Right forelimb (tissue), 1 donor: ENCODE measurements around the gene LRRC72.
"Not testable (repeated sequence)": the region's sequence is repeated elsewhere in the genome, so short reads cannot be mapped to it uniquely, and the experiment has no call there.

Experiments used
- DNase-seq: peaks from one replicate; pipeline ENCODE4 v3.0.0-alpha.2; 2018

LRRC72 gene

DNA sequence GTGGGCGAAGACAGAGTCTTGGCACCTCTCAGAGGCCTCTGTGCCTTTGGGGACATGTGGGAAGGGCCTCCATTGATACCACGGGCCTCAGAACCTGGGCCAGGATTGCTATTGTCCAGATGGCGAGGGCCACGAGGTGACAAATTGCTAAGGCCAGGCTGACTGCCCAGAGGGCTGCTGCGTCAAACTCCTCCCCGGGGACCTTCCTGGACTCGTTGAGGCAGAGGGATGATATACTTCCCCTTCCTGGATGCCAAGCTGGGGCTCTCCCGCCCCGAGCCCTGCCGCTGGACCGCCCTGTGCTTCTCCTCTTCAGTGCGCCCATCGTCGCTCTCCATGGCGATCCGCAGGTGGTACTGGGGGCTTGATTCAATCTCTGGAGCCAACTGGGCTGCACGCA lies 58.9 kb downstream of the LRRC72 start:
- no peak for DNase-seq

- DNase-seq: no peak
Observed at GRCh38 chr7:16586081-16586874, 59.7 kb downstream of the LRRC72 start.

- DNase-seq: no peak
Observed at GRCh38 chr7:16587129-16587528, 60.5 kb downstream of the LRRC72 start.

GRCh38 chr7:16587790-16588189 lies 61.2 kb downstream of the LRRC72 start:
- no peak for DNase-seq

DNA sequence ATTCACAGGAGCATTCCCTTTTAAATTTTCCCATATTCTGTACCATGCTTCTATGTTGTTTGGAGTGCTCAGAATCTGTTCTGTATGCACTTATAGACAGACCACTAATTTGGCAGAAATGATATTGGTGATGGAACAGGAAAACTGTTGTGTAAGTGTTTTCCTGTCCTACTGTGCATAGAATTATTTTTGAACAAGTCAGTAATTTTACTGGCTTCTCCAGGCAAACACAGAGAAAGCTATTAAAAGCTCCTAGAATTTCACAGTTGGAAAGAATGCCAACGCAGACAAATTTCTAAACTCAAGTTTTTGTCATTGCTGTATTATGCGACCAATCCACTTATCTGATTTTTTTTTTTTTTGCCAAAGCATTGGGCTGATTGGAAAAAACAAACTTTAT lies 63.3 kb downstream of the LRRC72 start:
- DNase-seq: no peak

- no peak for DNase-seq
Observed at GRCh38 chr7:16590424-16590823, 63.8 kb downstream of the LRRC72 start.

DNA sequence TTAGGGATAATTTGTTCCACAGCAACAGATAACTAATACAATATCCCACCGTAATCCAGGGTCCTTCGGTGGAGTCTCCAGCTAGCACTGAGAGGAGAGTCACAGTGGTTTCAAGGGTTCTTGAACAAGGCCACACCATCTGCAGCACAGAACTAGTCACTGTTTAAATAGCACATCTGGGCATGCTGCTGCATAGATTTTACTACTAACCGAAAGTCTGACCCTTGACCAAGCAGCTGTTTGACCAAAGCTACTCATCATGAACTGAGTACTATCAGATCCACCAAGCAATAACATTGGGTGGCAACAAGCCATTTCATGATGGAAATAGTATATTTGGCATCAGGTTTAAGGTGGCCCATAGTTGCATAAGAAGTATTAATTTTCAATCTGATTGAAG lies 65.8 kb downstream of the LRRC72 start:
- DNase-seq: no peak

DNA sequence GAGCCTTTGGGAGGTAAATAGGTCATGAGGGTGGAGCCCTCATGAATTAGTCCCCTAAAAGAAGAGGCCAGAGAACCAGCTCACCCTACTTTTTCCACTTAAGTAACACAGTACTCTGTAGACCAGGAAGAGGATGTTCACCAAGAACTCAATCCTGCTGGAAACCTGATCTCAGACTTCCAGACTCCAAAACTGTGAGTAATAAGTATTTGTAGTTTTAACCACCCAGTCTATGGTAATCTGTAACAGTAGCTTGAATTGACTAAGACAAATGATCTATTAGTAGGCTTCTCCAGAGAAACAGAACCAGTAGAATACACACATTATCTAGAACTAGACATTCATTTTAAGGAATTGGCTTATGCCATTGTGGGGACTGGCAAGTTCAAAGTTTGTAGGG lies 67.4 kb downstream of the LRRC72 start:
- DNase-seq: no peak

- DNase-seq: no peak
Observed at GRCh38 chr7:16594676-16595075, 68.1 kb downstream of the LRRC72 start.

GRCh38 chr7:16595596-16595995 lies 69.0 kb downstream of the LRRC72 start:
- not testable (repeated sequence) for DNase-seq

GRCh38 chr7:16598015-16598414 lies 71.4 kb downstream of the LRRC72 start:
- no peak for DNase-seq

GRCh38 chr7:16599860-16600259 lies 73.2 kb downstream of the LRRC72 start:
- DNase-seq: no peak

DNA sequence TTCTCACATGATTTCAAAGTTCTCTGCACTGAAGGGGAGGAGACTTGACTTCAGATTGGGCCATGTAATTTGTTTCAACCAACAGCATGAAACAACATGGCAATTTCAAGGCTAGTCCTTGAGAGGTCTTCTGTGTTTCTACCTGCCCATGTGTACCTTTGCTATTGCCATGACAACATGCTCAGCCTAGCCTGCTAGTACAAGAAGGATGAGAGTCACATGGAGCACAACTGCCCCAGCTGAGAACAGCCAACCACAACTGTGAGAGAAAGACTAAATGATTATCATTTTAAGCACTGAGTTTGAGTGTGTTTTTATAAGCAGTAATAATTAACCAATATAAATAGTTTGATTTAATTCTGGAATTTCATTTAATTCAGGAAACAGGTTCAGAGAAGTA lies 77.0 kb downstream of the LRRC72 start:
- no peak for DNase-seq

- DNase-seq: no peak
Observed at GRCh38 chr7:16604054-16604453, 77.4 kb downstream of the LRRC72 start.

DNA sequence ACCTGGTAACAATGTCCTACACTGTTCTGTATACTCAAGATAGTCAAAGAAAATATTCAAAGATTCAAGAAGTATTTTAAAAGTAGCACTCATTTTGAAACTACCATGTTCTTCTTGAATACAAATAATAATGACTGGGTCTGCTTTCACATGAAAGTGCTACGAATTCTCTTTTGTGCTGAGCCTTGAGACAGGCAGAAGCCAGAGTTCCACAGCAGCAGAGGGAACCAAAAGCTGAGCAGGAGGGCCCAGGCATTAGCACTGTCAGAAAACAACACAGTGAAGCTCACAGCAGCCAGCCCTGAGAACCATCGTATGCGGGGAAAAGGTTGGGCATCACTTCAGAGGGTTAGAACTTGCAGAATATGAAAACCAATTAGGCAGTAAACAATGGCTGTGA lies 80.1 kb downstream of the LRRC72 start:
- DNase-seq: no peak

- DNase-seq: no peak
Observed at GRCh38 chr7:16609842-16610450, 83.3 kb downstream of the LRRC72 start.

DNA sequence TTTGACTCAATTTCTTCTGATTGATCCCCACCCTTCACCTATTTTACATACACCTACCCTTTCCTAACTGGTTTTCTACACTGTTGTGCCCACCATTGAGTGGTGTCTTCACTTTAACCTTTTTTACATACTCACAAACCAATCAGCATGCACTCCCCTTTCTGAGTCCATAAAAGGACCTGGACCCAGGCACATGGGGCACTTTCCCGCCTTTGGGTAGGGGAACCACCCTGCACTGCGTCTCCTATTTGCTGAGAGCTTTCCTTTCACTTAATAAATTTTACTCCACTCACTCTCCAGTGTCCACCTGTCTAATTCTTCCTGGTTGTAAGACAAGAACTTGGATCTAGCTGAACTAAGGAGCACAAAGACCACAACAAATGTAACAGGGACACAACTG lies 85.1 kb downstream of the LRRC72 start:
- no peak for DNase-seq

DNA sequence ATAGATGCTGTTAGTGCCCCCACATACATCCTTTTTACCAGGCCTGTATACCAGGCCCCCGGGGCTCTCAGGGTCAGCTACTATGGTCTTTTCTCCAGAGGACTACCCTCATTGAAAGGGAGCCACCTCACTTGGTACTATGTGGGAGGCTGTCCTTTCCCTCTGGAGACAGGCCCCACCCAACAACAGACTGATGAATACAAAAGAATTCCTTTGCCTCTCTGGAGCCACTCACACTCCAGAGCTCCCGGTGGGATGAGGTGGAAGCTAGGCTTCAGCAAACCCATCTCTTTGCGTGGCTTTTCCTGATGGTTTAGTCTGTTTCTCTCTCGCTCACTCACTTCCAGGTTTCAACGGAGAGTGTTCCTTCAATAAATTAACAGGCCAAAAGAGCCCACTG lies 88.6 kb downstream of the LRRC72 start:
- no peak for DNase-seq

- no peak for DNase-seq
Observed at GRCh38 chr7:16616122-16616521, 89.5 kb downstream of the LRRC72 start.

DNA sequence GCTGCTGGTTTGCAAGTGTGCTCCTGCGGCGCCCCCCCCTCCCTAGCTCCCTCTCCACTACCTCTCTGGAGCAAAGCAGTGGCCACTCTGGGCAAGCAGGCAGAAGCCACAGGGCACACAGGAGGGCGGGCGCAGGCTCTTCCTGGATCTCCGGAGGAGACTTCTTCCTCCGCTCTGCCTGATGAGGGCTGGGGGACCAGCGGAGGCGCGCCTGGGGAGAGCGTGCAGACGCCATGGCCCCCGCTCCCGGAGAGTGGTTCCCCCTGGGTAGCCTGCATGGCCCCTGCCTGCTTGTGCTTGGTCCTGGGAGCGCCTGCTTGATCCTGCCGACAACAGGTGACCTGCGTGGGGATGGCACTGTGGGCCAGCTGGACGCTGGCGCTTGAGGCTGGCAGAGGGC lies 89.9 kb downstream of the LRRC72 start:
- DNase-seq: no peak

DNA sequence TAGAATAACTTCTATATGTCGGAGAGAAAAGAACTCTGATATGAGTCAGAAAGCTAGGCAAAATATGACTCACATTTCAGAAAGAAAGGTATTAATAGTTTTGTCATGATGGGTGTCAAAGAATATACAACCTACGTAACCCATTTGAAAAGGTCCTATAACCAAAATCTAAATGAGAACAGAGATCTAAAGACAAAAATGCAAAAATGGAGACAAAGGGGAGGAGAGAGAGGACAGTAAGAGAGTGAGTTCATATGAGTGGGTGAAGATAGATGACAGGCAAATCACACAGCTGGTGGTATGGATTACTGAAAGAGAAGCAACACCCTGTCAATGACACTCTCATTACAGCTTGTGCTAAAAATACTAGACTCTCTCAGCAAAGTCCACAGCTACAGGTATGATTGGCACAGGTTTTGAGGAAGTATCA lies 93.4 kb downstream of the LRRC72 start:
- no peak for DNase-seq

DNA sequence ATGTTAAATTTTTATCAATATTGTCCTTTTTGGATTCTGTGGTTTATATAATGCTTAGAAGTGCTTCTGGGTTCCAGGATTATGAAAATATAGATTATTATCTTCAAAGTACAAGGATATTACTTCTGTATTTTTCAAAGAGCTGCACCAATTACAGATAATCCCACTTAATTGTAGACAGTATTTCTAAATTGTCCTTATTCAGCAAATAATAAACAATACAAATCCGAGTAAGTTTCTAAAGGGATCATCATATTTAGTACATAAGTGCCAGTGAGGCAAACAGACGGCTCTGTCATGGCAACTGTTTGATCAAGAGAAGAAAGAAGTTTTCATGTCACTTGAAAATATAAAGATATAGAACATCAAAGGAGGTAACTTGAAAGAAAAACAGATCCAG lies 99.8 kb downstream of the LRRC72 start:
- no peak for DNase-seq

DNA sequence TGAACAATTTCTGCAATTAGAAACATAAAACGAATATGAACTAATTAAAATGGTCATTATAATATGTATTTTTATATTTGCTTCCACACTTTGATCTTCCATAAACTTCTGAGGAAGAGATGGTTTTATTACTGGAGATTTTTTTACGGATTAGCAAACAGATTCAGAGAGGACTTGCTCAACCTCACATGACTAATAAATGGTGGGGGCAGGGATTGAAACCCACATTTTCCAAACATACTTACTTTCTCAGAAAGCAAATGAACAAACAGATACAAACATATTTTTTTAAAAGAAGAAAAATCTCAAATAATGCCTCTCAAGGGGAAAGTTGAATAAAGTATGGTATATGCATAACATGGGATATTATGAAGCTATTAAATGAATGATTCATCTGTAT lies 100.6 kb downstream of the LRRC72 start:
- no peak for DNase-seq

- no peak for DNase-seq
Observed at GRCh38 chr7:16630654-16631053, 104.0 kb downstream of the LRRC72 start.
